ENCODE measurements around the gene OXCT1.
A peak's percentile ranks its signal among the peaks of the same experiment; 100 is the strongest.

The OXCT1 gene

GRCh38 chr5:41770799-41771198, 99.4 kb downstream of the OXCT1 start:
- Histone ChIP-seq H3K23ac (ENCODE audit: low read length) (no peak overlapping the region), H4K5ac (ENCODE audit: low read length) (no peak overlapping the region), H3K9ac (ENCODE audit: low read length) (no peak overlapping the region), H3K36me3 (ENCODE audit: control insufficient read depth, insufficient read depth, low read length) (no peaks in the 10 kb centered on the region), H2AK5ac (ENCODE audit: low read length) (no peak overlapping the region), H2BK15ac (replicated peaks; ENCODE audit: low read depth) (no peak overlapping the region), H3K4me1 (ENCODE audit: control insufficient read depth, low read depth, low read length) (peaks cover 5% of the 10 kb centered on the region), H3K18ac (ENCODE audit: low read length) (no peak overlapping the region), H3K27me3 (ENCODE audit: insufficient read depth, low read length, poor library complexity) (no peaks in the 10 kb centered on the region), H3K56ac (ENCODE audit: low read length) (no peak overlapping the region), H3K4ac (ENCODE audit: low read depth, low read length) (no peak overlapping the region), H3K79me2 (ENCODE audit: control insufficient read depth, insufficient read depth, low read length) (no peaks in the 10 kb centered on the region), H4K8ac (ENCODE audit: low read depth, low read length) (no peak overlapping the region), H2BK120ac (ENCODE audit: low read depth, low read length) (no peak overlapping the region), H3K4me2 (ENCODE audit: low read length) (no peak overlapping the region), H3K27ac (ENCODE audit: low read depth, low read length) (no peak overlapping the region), H3K4me3 (ENCODE audit: low read length) (no peak overlapping the region), H2BK5ac (ENCODE audit: low read length) (no peak overlapping the region), H3K79me1 (ENCODE audit: low read length) (no peaks in the 10 kb centered on the region)
- DNase-seq, result no peak

- H3K27ac ChIP-seq (ENCODE audit: low read depth, low read length), result no peak overlapping the region
- H3K4me2 ChIP-seq (ENCODE audit: low read length), result no peak overlapping the region
- no peak overlapping the region for H3K56ac ChIP-seq (ENCODE audit: low read length)
- no peak overlapping the region for H4K8ac ChIP-seq (ENCODE audit: low read depth, low read length)
- H4K5ac ChIP-seq (ENCODE audit: low read length), result no peak overlapping the region
- H2BK120ac ChIP-seq (ENCODE audit: low read depth, low read length), result no peak overlapping the region
- H3K27me3 ChIP-seq (ENCODE audit: insufficient read depth, low read length, poor library complexity), result no peaks in the 10 kb centered on the region
- no peak overlapping the region for H2BK5ac ChIP-seq (ENCODE audit: low read length)
- no CpG with 5 or more reads among the region's 5 CpGs for WGBS (ENCODE audit: extremely low coverage, insufficient coverage, low lambda C conversion rate)
- H3K4me3 ChIP-seq (ENCODE audit: low read length), result no peak overlapping the region
- peaks cover 1% of the 10 kb centered on the region for H3K4me1 ChIP-seq (ENCODE audit: control insufficient read depth, low read depth, low read length)
- DNase-seq, result no peak
- no peaks in the 10 kb centered on the region for H3K79me1 ChIP-seq (ENCODE audit: low read length)
- H2AK5ac ChIP-seq (ENCODE audit: low read length), result no peak overlapping the region
- H3K79me2 ChIP-seq (ENCODE audit: control insufficient read depth, insufficient read depth, low read length), result no peaks in the 10 kb centered on the region
- H3K23ac ChIP-seq (ENCODE audit: low read length), result no peak overlapping the region
- H3K36me3 ChIP-seq (ENCODE audit: control insufficient read depth, insufficient read depth, low read length), result no peaks in the 10 kb centered on the region
- no peak overlapping the region for H2BK15ac ChIP-seq (replicated peaks; ENCODE audit: low read depth)
- H3K4ac ChIP-seq (ENCODE audit: low read depth, low read length), result no peak overlapping the region
- no peak overlapping the region for H3K9ac ChIP-seq (ENCODE audit: low read length)
- H3K18ac ChIP-seq (ENCODE audit: low read length), result no peak overlapping the region
Observed at GRCh38 chr5:41768692-41769091, 101.5 kb downstream of the OXCT1 start.

GRCh38 chr5:41764650-41765049, 105.6 kb downstream of the OXCT1 start:
- H2AK5ac ChIP-seq (ENCODE audit: low read length), result no peak overlapping the region
- H3K23ac ChIP-seq (ENCODE audit: low read length), result no peak overlapping the region
- peak; percentile 54 for DNase-seq
- no peak overlapping the region for H3K27ac ChIP-seq (ENCODE audit: low read depth, low read length)
- no peak overlapping the region for H2BK5ac ChIP-seq (ENCODE audit: low read length)
- H3K4ac ChIP-seq (ENCODE audit: low read depth, low read length), result no peak overlapping the region
- H3K56ac ChIP-seq (ENCODE audit: low read length), result no peak overlapping the region
- H2BK15ac ChIP-seq (replicated peaks; ENCODE audit: low read depth), result no peak overlapping the region
- no peaks in the 10 kb centered on the region for H3K79me1 ChIP-seq (ENCODE audit: low read length)
- no peak overlapping the region for H4K5ac ChIP-seq (ENCODE audit: low read length)
- no peak overlapping the region for H2BK120ac ChIP-seq (ENCODE audit: low read depth, low read length)
- H3K4me2 ChIP-seq (ENCODE audit: low read length), result no peak overlapping the region
- no peaks in the 10 kb centered on the region for H3K79me2 ChIP-seq (ENCODE audit: control insufficient read depth, insufficient read depth, low read length)
- no peak overlapping the region for H3K4me3 ChIP-seq (ENCODE audit: low read length)
- no peaks in the 10 kb centered on the region for H3K36me3 ChIP-seq (ENCODE audit: control insufficient read depth, insufficient read depth, low read length)
- H3K18ac ChIP-seq (ENCODE audit: low read length), result no peak overlapping the region
- no peaks in the 10 kb centered on the region for H3K27me3 ChIP-seq (ENCODE audit: insufficient read depth, low read length, poor library complexity)
- H4K8ac ChIP-seq (ENCODE audit: low read depth, low read length), result no peak overlapping the region
- peaks cover 1% of the 10 kb centered on the region for H3K4me1 ChIP-seq (ENCODE audit: control insufficient read depth, low read depth, low read length)
- no peak overlapping the region for H3K9ac ChIP-seq (ENCODE audit: low read length)

- Histone ChIP-seq H3K9ac (ENCODE audit: low read length) (no peak overlapping the region), H3K79me2 (ENCODE audit: control insufficient read depth, insufficient read depth, low read length) (no peaks in the 10 kb centered on the region), H3K4me1 (ENCODE audit: control insufficient read depth, low read depth, low read length) (peaks cover 1% of the 10 kb centered on the region), H3K4me2 (ENCODE audit: low read length) (no peak overlapping the region), H3K27ac (ENCODE audit: low read depth, low read length) (no peak overlapping the region), H2AK5ac (ENCODE audit: low read length) (no peak overlapping the region), H2BK15ac (replicated peaks; ENCODE audit: low read depth) (no peak overlapping the region), H3K23ac (ENCODE audit: low read length) (no peak overlapping the region), H3K56ac (ENCODE audit: low read length) (no peak overlapping the region), H4K5ac (ENCODE audit: low read length) (no peak overlapping the region), H3K27me3 (ENCODE audit: insufficient read depth, low read length, poor library complexity) (no peaks in the 10 kb centered on the region), H3K79me1 (ENCODE audit: low read length) (no peaks in the 10 kb centered on the region), H3K4me3 (ENCODE audit: low read length) (no peak overlapping the region), H2BK120ac (ENCODE audit: low read depth, low read length) (no peak overlapping the region), H3K36me3 (ENCODE audit: control insufficient read depth, insufficient read depth, low read length) (no peaks in the 10 kb centered on the region), H3K18ac (ENCODE audit: low read length) (no peak overlapping the region), H4K8ac (ENCODE audit: low read depth, low read length) (no peak overlapping the region), H2BK5ac (ENCODE audit: low read length) (no peak overlapping the region), H3K4ac (ENCODE audit: low read depth, low read length) (no peak overlapping the region)
- DNase-seq, result no peak
- no CpG with 5 or more reads among the region's 2 CpGs for WGBS (ENCODE audit: extremely low coverage, insufficient coverage, low lambda C conversion rate)
Observed at GRCh38 chr5:41763574-41763973, 106.7 kb downstream of the OXCT1 start.

GRCh38 chr5:41763081-41763480, 107.1 kb downstream of the OXCT1 start:
- no peak for DNase-seq
- Histone ChIP-seq H3K18ac (ENCODE audit: low read length) (no peak overlapping the region), H3K9ac (ENCODE audit: low read length) (no peak overlapping the region), H3K23ac (ENCODE audit: low read length) (no peak overlapping the region), H3K36me3 (ENCODE audit: control insufficient read depth, insufficient read depth, low read length) (no peaks in the 10 kb centered on the region), H3K56ac (ENCODE audit: low read length) (no peak overlapping the region), H4K8ac (ENCODE audit: low read depth, low read length) (no peak overlapping the region), H3K4ac (ENCODE audit: low read depth, low read length) (no peak overlapping the region), H2AK5ac (ENCODE audit: low read length) (no peak overlapping the region), H3K27me3 (ENCODE audit: insufficient read depth, low read length, poor library complexity) (no peaks in the 10 kb centered on the region), H2BK5ac (ENCODE audit: low read length) (no peak overlapping the region), H3K79me2 (ENCODE audit: control insufficient read depth, insufficient read depth, low read length) (no peaks in the 10 kb centered on the region), H3K4me3 (ENCODE audit: low read length) (no peak overlapping the region), H3K4me1 (ENCODE audit: control insufficient read depth, low read depth, low read length) (peaks cover 1% of the 10 kb centered on the region), H2BK15ac (replicated peaks; ENCODE audit: low read depth) (no peak overlapping the region), H2BK120ac (ENCODE audit: low read depth, low read length) (no peak overlapping the region), H4K5ac (ENCODE audit: low read length) (no peak overlapping the region), H3K79me1 (ENCODE audit: low read length) (no peaks in the 10 kb centered on the region), H3K4me2 (ENCODE audit: low read length) (no peak overlapping the region), H3K27ac (ENCODE audit: low read depth, low read length) (no peak overlapping the region)
- WGBS (ENCODE audit: extremely low coverage, insufficient coverage, low lambda C conversion rate), result no CpG with 5 or more reads among the region's 3 CpGs

GRCh38 chr5:41762426-41762825, 107.8 kb downstream of the OXCT1 start:
- H3K4me3 ChIP-seq (ENCODE audit: low read length), result no peak overlapping the region
- no peak overlapping the region for H3K4me2 ChIP-seq (ENCODE audit: low read length)
- no peak overlapping the region for H2BK15ac ChIP-seq (replicated peaks; ENCODE audit: low read depth)
- H3K27me3 ChIP-seq (ENCODE audit: insufficient read depth, low read length, poor library complexity), result no peaks in the 10 kb centered on the region
- WGBS (ENCODE audit: extremely low coverage, insufficient coverage, low lambda C conversion rate), result no CpG with 5 or more reads among the region's 1 CpG
- no peak overlapping the region for H4K8ac ChIP-seq (ENCODE audit: low read depth, low read length)
- no peak overlapping the region for H4K5ac ChIP-seq (ENCODE audit: low read length)
- no peak overlapping the region for H3K23ac ChIP-seq (ENCODE audit: low read length)
- H3K27ac ChIP-seq (ENCODE audit: low read depth, low read length), result no peak overlapping the region
- no peak overlapping the region for H2AK5ac ChIP-seq (ENCODE audit: low read length)
- H3K56ac ChIP-seq (ENCODE audit: low read length), result no peak overlapping the region
- H2BK5ac ChIP-seq (ENCODE audit: low read length), result no peak overlapping the region
- no peak overlapping the region for H2BK120ac ChIP-seq (ENCODE audit: low read depth, low read length)
- peaks cover 1% of the 10 kb centered on the region for H3K4me1 ChIP-seq (ENCODE audit: control insufficient read depth, low read depth, low read length)
- H3K18ac ChIP-seq (ENCODE audit: low read length), result no peak overlapping the region
- H3K9ac ChIP-seq (ENCODE audit: low read length), result no peak overlapping the region
- no peaks in the 10 kb centered on the region for H3K36me3 ChIP-seq (ENCODE audit: control insufficient read depth, insufficient read depth, low read length)
- DNase-seq, result no peak
- H3K4ac ChIP-seq (ENCODE audit: low read depth, low read length), result no peak overlapping the region
- H3K79me2 ChIP-seq (ENCODE audit: control insufficient read depth, insufficient read depth, low read length), result no peaks in the 10 kb centered on the region
- no peaks in the 10 kb centered on the region for H3K79me1 ChIP-seq (ENCODE audit: low read length)
